K562 (cell line): ENCODE data around the gene NCF1. TPM values are rescaled to one million over a fixed set of nuclear protein-coding genes. Genes with fewer than 3 reads are reported as not detected.
A peak's percentile ranks its signal among the peaks of the same experiment; 100 is the strongest.
"Not testable (repeated sequence)": the region's sequence is repeated elsewhere in the genome, so short reads cannot be mapped to it uniquely, and the experiment has no call there.

ENCODE experiments used
- ATAC-seq: fragments of 200-7000 bp; cut with Tn5 transposase; 3 replicates; pipeline ENCODE4 v1.9.1; 2020; ENCODE audit warnings: moderate library complexity
- BruUV-seq: library from RNA; stranded (reverse); fragments of 400-500 nt; replicated peaks from 2 replicates; lab custom pipeline; 2021; lab: Mats Ljungman, UMichigan
- CTCF ChIA-PET: fragments of 300-600 bp; formaldehyde crosslinking; extraction: SDS; loops from one replicate; lab custom pipeline; 2021; ENCODE audit warnings: low intra/inter-chr PET ratio; lab: Yijun Ruan, JAX
- POLR2A ChIA-PET: fragments of 300-600, 350-650 bp; sonication (Branson Sonifier 250); formaldehyde crosslinking; extraction: SDS; loops from one replicate; lab custom pipeline; 2021; ENCODE audit warnings: antibody characterized with exemption, inconsistent platforms; lab: Yijun Ruan, JAX
- DNase-seq, 4 experiments: peaks; one replicate each; pipeline versions ENCODE4 v3.0.0 to v3.0.0-alpha.2; 2011 to 2018; ENCODE audit warnings: low spot score in 3 of 4, mixed read lengths in 3 of 4; ENCODE audit errors: extremely low read depth in 1 of 4
- FAIRE-seq: peaks from 2 replicates; lab custom pipeline; 2011; peaks lifted over from hg19 to GRCh38; lab: Jason Lieb, UNC
- H2AFZ ChIP-seq: 2 replicates; pipeline ENCODE4 v1.6.0; 2011; ENCODE audit warnings: low read depth, low read length, control low read depth, inconsistent platforms
- H3K27ac ChIP-seq: fragments of 200-600 bp; 3 replicates; pipeline ENCODE4 v1.8.0; 2011; ENCODE audit warnings: low read depth, mild to moderate bottlenecking, control low read depth, inconsistent platforms, low read length, moderate library complexity, mixed read lengths; ENCODE audit errors: extremely low read depth
- H3K27me3 ChIP-seq, 2 experiments: fragments of 300-600 bp in 1 of 2; 2 replicates in 1 of 2; 3 replicates in 1 of 2; pipeline versions ENCODE4 v1.6.0 to v1.8.0; 2011; ENCODE audit warnings: inconsistent platforms in 2 of 2, low read length in 2 of 2, mild to moderate bottlenecking in 1 of 2, mixed read lengths in 1 of 2, moderate library complexity in 1 of 2; ENCODE audit not compliant: control insufficient read depth in 2 of 2, insufficient read depth in 2 of 2
- H3K36me3 ChIP-seq: fragments of 300-600 bp; 3 replicates; pipeline ENCODE4 v1.8.0; 2011; ENCODE audit warnings: mild to moderate bottlenecking, low read length, inconsistent platforms; ENCODE audit not compliant: control insufficient read depth, insufficient read depth
- H3K4me1 ChIP-seq, 2 experiments: fragments of 200-600 bp in 1 of 2; replicated peaks in 1 of 2; 2 replicates in 1 of 2; 3 replicates in 1 of 2; pipeline versions ENCODE4 v1.5.1 to v1.8.0; 2011; ENCODE audit warnings: inconsistent platforms in 2 of 2, low read length in 2 of 2, mild to moderate bottlenecking in 1 of 2, mixed read lengths in 1 of 2, moderate library complexity in 1 of 2; ENCODE audit not compliant: control insufficient read depth in 2 of 2, insufficient read depth in 2 of 2
- H3K4me2 ChIP-seq: 2 replicates; pipeline ENCODE4 v1.6.1; 2011; ENCODE audit warnings: low read length, control low read depth, inconsistent platforms, mixed read lengths; ENCODE audit not compliant: insufficient read depth
- H3K4me3 ChIP-seq: fragments of 200-600 bp; sonication (generic), shearing (Covaris generic); 2 replicates; pipeline ENCODE4 v1.5.1; 2016; ENCODE audit warnings: control low read depth, inconsistent platforms
- H3K79me2 ChIP-seq: fragments of 200-600 bp; 3 replicates; pipeline ENCODE4 v1.8.0; 2011; ENCODE audit warnings: low read length, inconsistent platforms; ENCODE audit not compliant: control insufficient read depth, insufficient read depth
- H3K9ac ChIP-seq, 2 experiments: 2 replicates each; pipeline versions ENCODE4 v1.6.0 to v1.6.1; 2011; ENCODE audit warnings: low read depth in 2 of 2, low read length in 2 of 2, control low read depth in 1 of 2, inconsistent platforms in 1 of 2, mild to moderate bottlenecking in 1 of 2, mixed read lengths in 1 of 2; ENCODE audit not compliant: insufficient read depth in 1 of 2
- H3K9me1 ChIP-seq: one replicate; pipeline ENCODE4 v1.6.0; 2011; ENCODE audit warnings: inconsistent platforms, mild to moderate bottlenecking, low read length, moderate library complexity; ENCODE audit not compliant: control insufficient read depth, insufficient read depth
- H3K9me3 ChIP-seq: replicated peaks from 2 replicates; pipeline ENCODE4 v1.5.1; 2011; ENCODE audit warnings: low read depth, low read length, inconsistent platforms; ENCODE audit not compliant: control insufficient read depth, insufficient read depth
- H4K20me1 ChIP-seq: replicated peaks from 2 replicates; pipeline ENCODE4 v1.6.1; 2011; ENCODE audit warnings: low read length, inconsistent platforms, mixed read lengths; ENCODE audit not compliant: control insufficient read depth, insufficient read depth
- WGBS: fragments of 100-300 bp; shearing (Covaris generic); methylation state at CpG from one replicate; pipeline ENCODE4 v1.1.6; 2016; ENCODE audit warnings: low coverage, mixed read lengths; ENCODE audit not compliant: insufficient coverage; ENCODE audit errors: missing lambda C conversion rate; 5-methylcytosine and 5-hydroxymethylcytosine counted together
- in situ Hi-C: fragments of 300-500 bp; cut with MboI; formaldehyde crosslinking; loops from 4 replicates; pipeline ENCODE4 v1.15.0; 2018; ENCODE audit warnings: inconsistent platforms, mixed read lengths
- intact Hi-C: fragments of 100-400 bp; cut with micrococcal nuclease; formaldehyde crosslinking; loops from 2 replicates; pipeline ENCODE4 v1.14.2; 2022
- polyA plus RNA-seq, 8 experiments: library from polyadenylated mRNA; depleted of rRNA in 4 of 8; stranded (reverse) in 5 of 8; unstranded in 3 of 8; fragments of >200 nt; fragmentation: Nextera tagmentation in 2 of 8; fragmentation: Illumina TruSeq in 1 of 8; extraction: Ambion mirVana in 2 of 8; extraction: Trizol in 1 of 8; gene quantifications; 2 replicates each; pipeline versions ENCODE4 v1.2.1 to v1.2.3, GENCODE V29; 2011 to 2014; ENCODE audit warnings: inconsistent platforms in 1 of 8, missing spikeins in 1 of 8
- total RNA-seq, 7 experiments: library from RNA; depleted of rRNA in 6 of 7; stranded (reverse); fragments of >200 nt in 6 of 7; fragmentation: Illumina TruSeq in 2 of 7; extraction: Trizol in 2 of 7; gene quantifications; 2 replicates each; pipeline versions ENCODE4 v1.2.1 to v1.2.3, GENCODE V29; 2011 to 2021; ENCODE audit warnings: low replicate concordance in 1 of 7

The NCF1 gene
- total and polyA plus RNA-seq, 9 of the 15 experiments (the other 6 are each of a cell fraction or from before 2014, with no cell fraction given) = 0.29 TPM; not detected in 8

GRCh38 chr7:74753921-74754482 lies 19.8 kb upstream of the NCF1 start:
- intact Hi-C loops, H3K9ac ChIP-seq, in situ Hi-C loops, H3K79me2 ChIP-seq, H2AFZ ChIP-seq, H3K27me3 ChIP-seq, H3K9me3 ChIP-seq, ATAC-seq, H3K36me3 ChIP-seq, POLR2A ChIA-PET, CTCF ChIA-PET, BruUV-seq, H4K20me1 ChIP-seq, DNase-seq, H3K4me1 ChIP-seq, H3K4me2 ChIP-seq, FAIRE-seq, H3K9me1 ChIP-seq, H3K27ac ChIP-seq, H3K4me3 ChIP-seq: not testable (repeated sequence)
- 100% methylated on average over 1 of the region's 9 CpGs for WGBS

DNA sequence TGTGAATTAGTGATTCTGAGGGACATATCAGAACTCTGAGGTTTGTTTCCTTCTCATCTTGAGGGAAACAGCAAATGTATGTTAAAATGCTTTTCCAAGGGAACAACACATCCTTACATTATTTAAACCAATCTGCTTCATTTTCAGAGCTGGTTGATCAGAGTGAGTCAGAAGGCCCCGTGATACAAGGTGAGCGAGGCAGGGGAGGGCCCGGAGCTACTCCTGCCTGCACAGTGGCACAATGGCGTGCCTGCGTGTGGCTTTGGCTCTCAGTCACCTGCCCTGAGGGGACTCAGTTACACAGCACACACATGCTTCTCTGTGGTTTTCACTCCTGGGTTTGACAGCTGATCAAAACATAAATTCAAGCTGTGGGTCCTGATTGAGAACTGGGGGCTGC lies 17.1 kb upstream of the NCF1 start:
- BruUV-seq = TSS peak; percentile 35
- in situ Hi-C loops, H3K36me3 ChIP-seq, H3K4me1 ChIP-seq, H4K20me1 ChIP-seq, CTCF ChIA-PET, H3K4me2 ChIP-seq, FAIRE-seq, H3K27ac ChIP-seq, DNase-seq, H3K9me3 ChIP-seq, POLR2A ChIA-PET, H3K9ac ChIP-seq, H3K4me3 ChIP-seq, H2AFZ ChIP-seq, H3K79me2 ChIP-seq, H3K9me1 ChIP-seq, H3K27me3 ChIP-seq, intact Hi-C loops, ATAC-seq: not testable (repeated sequence)
- 100% methylated on average over 5 of the region's 5 CpGs for WGBS

- H3K79me2 ChIP-seq, BruUV-seq, H3K4me2 ChIP-seq, CTCF ChIA-PET, DNase-seq, POLR2A ChIA-PET, H2AFZ ChIP-seq, H4K20me1 ChIP-seq, in situ Hi-C loops, H3K36me3 ChIP-seq, ATAC-seq, H3K4me3 ChIP-seq, H3K9ac ChIP-seq, H3K9me1 ChIP-seq, H3K27me3 ChIP-seq, H3K9me3 ChIP-seq, H3K4me1 ChIP-seq, H3K27ac ChIP-seq, intact Hi-C loops, FAIRE-seq: not testable (repeated sequence)
- WGBS = no CpG with 5 or more reads among the region's 7 CpGs
Observed at GRCh38 chr7:74758268-74758667, 15.5 kb upstream of the NCF1 start.

- intact Hi-C loops, ATAC-seq, in situ Hi-C loops, H3K9me1 ChIP-seq, H3K4me3 ChIP-seq, H4K20me1 ChIP-seq, H3K36me3 ChIP-seq, DNase-seq, FAIRE-seq, POLR2A ChIA-PET, H2AFZ ChIP-seq, H3K27ac ChIP-seq, H3K9ac ChIP-seq, H3K79me2 ChIP-seq, H3K9me3 ChIP-seq, H3K4me1 ChIP-seq, H3K27me3 ChIP-seq, H3K4me2 ChIP-seq, CTCF ChIA-PET: not testable (repeated sequence)
- TSS peak; percentile 18 for BruUV-seq
- no CpG with 5 or more reads among the region's 3 CpGs for WGBS
Observed at GRCh38 chr7:74758982-74759381, 14.8 kb upstream of the NCF1 start.
